HepG2 (cell line): ENCODE results near the gene LIMCH1. TPM values are rescaled to one million over a fixed set of nuclear protein-coding genes. Genes with fewer than 3 reads are reported as not detected.

Source experiments
- ATAC-seq: fragments of 200-7000 bp; cut with Tn5 transposase; 3 replicates; pipeline ENCODE4 v1.9.1; 2020; ENCODE audit warnings: mild to moderate bottlenecking, moderate library complexity
- BruUV-seq: library from RNA; stranded (reverse); fragments of 400-500 nt; replicated peaks from 2 replicates; lab custom pipeline; 2021; lab: Mats Ljungman, UMichigan
- CTCF ChIA-PET: fragments of 300-600 bp; formaldehyde crosslinking; extraction: SDS; loops from one replicate; lab custom pipeline; 2021; ENCODE audit warnings: low total read pairs, inconsistent platforms, low intra/inter-chr PET ratio; lab: Yijun Ruan, JAX
- POLR2A ChIA-PET: fragments of 350-600 bp; sonication (Branson Sonifier 250); formaldehyde crosslinking; loops from one replicate; lab custom pipeline; 2020; ENCODE audit warnings: antibody characterized with exemption, inconsistent platforms; lab: Yijun Ruan, JAX
- DNase-seq: peaks from one replicate; pipeline ENCODE4 v3.0.0-alpha.2; 2015; ENCODE audit warnings: low spot score
- FAIRE-seq: peaks from 3 replicates; lab custom pipeline; 2011; peaks lifted over from hg19 to GRCh38; lab: Jason Lieb, UNC
- H2AFZ ChIP-seq: one replicate; pipeline ENCODE4 v1.6.1; 2011; ENCODE audit warnings: low read length, inconsistent platforms
- H3K27ac ChIP-seq: fragments of 300-600 bp; 3 replicates; pipeline ENCODE4 v1.8.0; 2011; ENCODE audit warnings: mixed run types, mild to moderate bottlenecking, mixed read lengths, low read length, inconsistent platforms; ENCODE audit not compliant: insufficient read depth; ENCODE audit errors: extremely low read length
- H3K27me3 ChIP-seq, 2 experiments: fragments of 200-600 bp in 1 of 2; 2 replicates in 1 of 2; 3 replicates in 1 of 2; pipeline versions ENCODE4 v1.6.0 to v1.8.0; 2011; ENCODE audit warnings: low read length in 2 of 2, mild to moderate bottlenecking in 2 of 2, moderate library complexity in 2 of 2, inconsistent platforms in 1 of 2; ENCODE audit not compliant: insufficient read depth in 2 of 2, control insufficient read depth in 1 of 2
- H3K36me3 ChIP-seq, 2 experiments: fragments of 200-600 bp in 1 of 2; replicated peaks in 1 of 2; 2 replicates in 1 of 2; 3 replicates in 1 of 2; pipeline versions ENCODE4 v1.5.1 to v1.8.0; 2011; ENCODE audit warnings: low read length in 2 of 2, inconsistent platforms in 1 of 2; ENCODE audit not compliant: insufficient read depth in 2 of 2, control insufficient read depth in 1 of 2
- H3K4me1 ChIP-seq: 2 replicates; pipeline ENCODE4 v1.5.1; 2012; ENCODE audit warnings: low read length, inconsistent platforms; ENCODE audit not compliant: insufficient read depth
- H3K4me2 ChIP-seq: 2 replicates; pipeline ENCODE4 v1.6.0; 2011; ENCODE audit warnings: low read depth, low read length, inconsistent platforms
- H3K4me3 ChIP-seq, 3 experiments: fragments of 200-600 bp in 1 of 3; sonication (generic), shearing (Covaris generic) in 1 of 3; replicated peaks in 1 of 3; 2 replicates each; pipeline ENCODE4 v1.5.1; 2011 to 2016; ENCODE audit warnings: low read length in 3 of 3, inconsistent platforms in 2 of 3, low read depth in 2 of 3, mild to moderate bottlenecking in 2 of 3, control low read depth in 1 of 3, mixed read lengths in 1 of 3; ENCODE audit not compliant: insufficient read depth in 1 of 3
- H3K79me2 ChIP-seq: one replicate; pipeline ENCODE4 v1.6.1; 2011; ENCODE audit warnings: low read length, inconsistent platforms; ENCODE audit not compliant: insufficient read depth
- H3K9ac ChIP-seq: 2 replicates; pipeline ENCODE4 v1.6.0; 2011; ENCODE audit warnings: mild to moderate bottlenecking, low read depth, low read length, inconsistent platforms; ENCODE audit not compliant: insufficient read depth
- H3K9me3 ChIP-seq: 2 replicates; pipeline ENCODE4 v1.5.1; 2012; ENCODE audit warnings: mild to moderate bottlenecking, low read length
- H4K20me1 ChIP-seq: 2 replicates; pipeline ENCODE4 v1.6.0; 2011; ENCODE audit warnings: inconsistent platforms, mild to moderate bottlenecking, low read length, moderate library complexity; ENCODE audit not compliant: insufficient read depth
- GABPB1 ChIP-seq: IDR thresholded peaks from 2 replicates; pipeline ENCODE4 v1.6.1; 2016; ENCODE audit warnings: mild to moderate bottlenecking, missing genetic modification reagents, moderate library complexity, missing compliant biosample characterization
- NFYB ChIP-seq: sonication (generic); formaldehyde crosslinking; IDR thresholded peaks from 2 replicates; pipeline ENCODE4 v1.4.0; 2020; ENCODE audit warnings: missing genetic modification reagents
- SNAPC4 ChIP-seq: sonication (generic); formaldehyde crosslinking; IDR thresholded peaks from 2 replicates; pipeline ENCODE4 v1.4.0; 2020; ENCODE audit warnings: mild to moderate bottlenecking, missing genetic modification reagents
- SP4 ChIP-seq: sonication (generic); formaldehyde crosslinking; IDR thresholded peaks from 2 replicates; pipeline ENCODE4 v1.8.1; 2023; ENCODE audit warnings: mild to moderate bottlenecking, missing genetic modification reagents
- ZBTB38 ChIP-seq: sonication (generic); formaldehyde crosslinking; IDR thresholded peaks from 2 replicates; pipeline ENCODE4 v1.5.1; 2020; ENCODE audit warnings: mild to moderate bottlenecking, missing genetic modification reagents
- ZNF264 ChIP-seq: sonication (generic); formaldehyde crosslinking; IDR thresholded peaks from 2 replicates; pipeline ENCODE4 v1.4.0; 2020; ENCODE audit warnings: missing genetic modification reagents
- WGBS: methylation state at CpG from one replicate; pipeline ENCODE4 v1.1.6; 2017; ENCODE audit warnings: low lambda C conversion rate; 5-methylcytosine and 5-hydroxymethylcytosine counted together
- in situ Hi-C: cut with HindIII; loops from 2 replicates; pipeline ENCODE4 v1.10.0; 2017; ENCODE audit warnings: low pct_unique_long_range_greater_than_20kb; ENCODE audit not compliant: extremely low pct_ligation_motif_present
- intact Hi-C: fragments of 100-400 bp; cut with micrococcal nuclease; formaldehyde crosslinking; loops from one replicate; pipeline ENCODE4 v1.10.0; 2022; ENCODE audit not compliant: unreplicated experiment
- polyA plus RNA-seq, 8 experiments: library from polyadenylated mRNA; depleted of rRNA in 3 of 8; stranded (reverse) in 7 of 8; unstranded in 1 of 8; fragments of >200 nt; fragmentation: Illumina TruSeq in 4 of 8; extraction: Trizol in 4 of 8; gene quantifications; 2 replicates each; pipeline versions ENCODE4 v1.2.1 to v1.2.3, GENCODE V29; 2011 to 2016; ENCODE audit warnings: low read depth in 4 of 8, missing spikeins in 1 of 8, mixed read lengths in 1 of 8; ENCODE audit not compliant: insufficient read depth in 1 of 8
- total RNA-seq, 5 experiments: library from RNA; depleted of rRNA; stranded (reverse); fragments of >200 nt; fragmentation: Illumina TruSeq; extraction: Trizol; gene quantifications; 2 replicates each; pipeline ENCODE4 v1.2.3, GENCODE V29; 2016; ENCODE audit warnings: low read depth in 1 of 5
- TF ChIP-seq, protein P1 (sequence below): sonication (generic); formaldehyde crosslinking; IDR thresholded peaks from 2 replicates; pipeline ENCODE4 v1.5.1; 2020; ENCODE audit warnings: missing genetic modification reagents, mild to moderate bottlenecking, borderline replicate concordance
- TF ChIP-seq, protein P2 (sequence below): sonication (generic); formaldehyde crosslinking; IDR thresholded peaks from 2 replicates; pipeline ENCODE4 v1.9.0; 2021; ENCODE audit warnings: missing genetic modification reagents, mild to moderate bottlenecking, borderline replicate concordance

LIMCH1 gene
- total and polyA plus RNA-seq, 2 of the 13 experiments (the other 11 are each of a cell fraction or from before 2014, with no cell fraction given), result 0.04 TPM; not detected in 1

DNA sequence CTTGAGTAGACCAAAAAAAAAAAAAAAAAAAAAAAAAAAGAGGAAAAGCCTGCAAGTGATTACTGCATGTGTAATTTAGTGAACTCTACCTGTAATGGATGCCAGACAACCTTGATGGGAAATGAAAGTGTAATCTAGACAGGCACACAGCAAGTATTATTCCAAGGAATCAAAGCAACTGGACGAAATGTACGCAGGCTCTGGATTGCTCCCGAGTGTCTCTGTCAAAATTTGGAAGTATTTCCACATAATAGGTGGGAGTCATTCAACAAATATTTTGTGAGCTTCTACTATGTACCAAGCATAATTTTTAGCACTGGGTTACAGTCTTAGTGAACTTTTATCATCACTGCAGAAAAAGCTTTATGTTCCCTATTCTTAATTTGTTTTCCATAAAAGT lies 64.2 kb downstream of the LIMCH1 start:
- intact Hi-C loops (no loop called here), in situ Hi-C loops (no loop called here)
- Histone ChIP-seq H3K4me1 (no peaks in the 10 kb centered on the region), H3K36me3 (no peaks in the 10 kb centered on the region), H3K27ac (no peak overlapping the region), H3K27me3 (peaks cover 0 to 8% of the 10 kb centered on the region in 2 experiments; a peak in 1 of 5 replicates), H4K20me1 (no peaks in the 10 kb centered on the region), H3K4me2 (no peak overlapping the region), H2AFZ (no peak overlapping the region), H3K9me3 (no peaks in the 10 kb centered on the region), H3K9ac (no peak overlapping the region), H3K4me3 (no peak overlapping the region), H3K79me2 (no peaks in the 10 kb centered on the region)
- TF ChIP-seq SNAPC4 (no peak), ZBTB38 (CRISPR knock-in tag) (no peak), GABPB1 (CRISPR knock-in tag) (no peak), SP4 (no peak), NFYB (no peak), ZNF264 (CRISPR knock-in tag) (no peak)
- TF ChIP-seq, protein P1, sequence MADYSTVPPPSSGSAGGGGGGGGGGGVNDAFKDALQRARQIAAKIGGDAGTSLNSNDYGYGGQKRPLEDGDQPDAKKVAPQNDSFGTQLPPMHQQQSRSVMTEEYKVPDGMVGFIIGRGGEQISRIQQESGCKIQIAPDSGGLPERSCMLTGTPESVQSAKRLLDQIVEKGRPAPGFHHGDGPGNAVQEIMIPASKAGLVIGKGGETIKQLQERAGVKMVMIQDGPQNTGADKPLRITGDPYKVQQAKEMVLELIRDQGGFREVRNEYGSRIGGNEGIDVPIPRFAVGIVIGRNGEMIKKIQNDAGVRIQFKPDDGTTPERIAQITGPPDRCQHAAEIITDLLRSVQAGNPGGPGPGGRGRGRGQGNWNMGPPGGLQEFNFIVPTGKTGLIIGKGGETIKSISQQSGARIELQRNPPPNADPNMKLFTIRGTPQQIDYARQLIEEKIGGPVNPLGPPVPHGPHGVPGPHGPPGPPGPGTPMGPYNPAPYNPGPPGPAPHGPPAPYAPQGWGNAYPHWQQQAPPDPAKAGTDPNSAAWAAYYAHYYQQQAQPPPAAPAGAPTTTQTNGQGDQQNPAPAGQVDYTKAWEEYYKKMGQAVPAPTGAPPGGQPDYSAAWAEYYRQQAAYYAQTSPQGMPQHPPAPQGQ (CRISPR knock-in tag), result no peak
- TF ChIP-seq, protein P2, sequence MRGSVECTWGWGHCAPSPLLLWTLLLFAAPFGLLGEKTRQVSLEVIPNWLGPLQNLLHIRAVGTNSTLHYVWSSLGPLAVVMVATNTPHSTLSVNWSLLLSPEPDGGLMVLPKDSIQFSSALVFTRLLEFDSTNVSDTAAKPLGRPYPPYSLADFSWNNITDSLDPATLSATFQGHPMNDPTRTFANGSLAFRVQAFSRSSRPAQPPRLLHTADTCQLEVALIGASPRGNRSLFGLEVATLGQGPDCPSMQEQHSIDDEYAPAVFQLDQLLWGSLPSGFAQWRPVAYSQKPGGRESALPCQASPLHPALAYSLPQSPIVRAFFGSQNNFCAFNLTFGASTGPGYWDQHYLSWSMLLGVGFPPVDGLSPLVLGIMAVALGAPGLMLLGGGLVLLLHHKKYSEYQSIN, result no peak
- FAIRE-seq (no peak), DNase-seq (no peak), ATAC-seq (no peak)
- WGBS, result 0% methylated on average over 3 of the region's 3 CpGs
- ChIA-PET CTCF (no interaction called here), POLR2A (no interaction called here)
- BruUV-seq, result no TSS peak
